SK-N-SH (cell line): Measurements from ENCODE around the gene TBC1D17. TPM values are rescaled to one million over a fixed set of nuclear protein-coding genes. Genes with fewer than 3 reads are reported as not detected.

Experiments
- CTCF ChIA-PET: fragments of 300-600, 350-600 bp; formaldehyde crosslinking; extraction: SDS; loops from one replicate; lab custom pipeline; 2021; lab: Yijun Ruan, JAX
- POLR2A ChIA-PET: fragments of 350-600 bp; sonication (Branson Sonifier 250); formaldehyde crosslinking; extraction: SDS; loops from one replicate; lab custom pipeline; 2020; ENCODE audit warnings: antibody characterized with exemption, inconsistent platforms; lab: Yijun Ruan, JAX
- DNase-seq: peaks from one replicate; pipeline ENCODE4 v3.0.0; 2012
- H2AFZ ChIP-seq: fragments of 200-600 bp; sonication (generic); 2 replicates; pipeline ENCODE4 v1.8.1; 2016; ENCODE audit warnings: antibody characterized with exemption, mild to moderate bottlenecking, low read depth
- H3F3A ChIP-seq: fragments of 200-600 bp; sonication (generic); replicated peaks from 2 replicates; pipeline ENCODE3; 2016; ENCODE audit warnings: antibody characterized with exemption, mild to moderate bottlenecking; ENCODE audit not compliant: insufficient read depth
- H3K27ac ChIP-seq, 2 experiments: fragments of 200-500 bp in 1 of 2; fragments of 200-600 bp in 1 of 2; sonication (Bioruptor generic) in 1 of 2; sonication (generic), shearing (Covaris generic) in 1 of 2; 2 replicates each; pipeline versions ENCODE4 v1.5.1 to v1.6.1; 2014 to 2016; ENCODE audit warnings: low read depth in 2 of 2, inconsistent platforms in 1 of 2, low read length in 1 of 2, mild to moderate bottlenecking in 1 of 2, mixed read lengths in 1 of 2
- H3K27me3 ChIP-seq: fragments of 200-600 bp; sonication (generic), shearing (Covaris generic); 2 replicates; pipeline ENCODE4 v1.6.1; 2016; ENCODE audit warnings: mixed run types; ENCODE audit not compliant: insufficient read depth
- H3K36me3 ChIP-seq, 2 experiments: fragments of 200-500 bp in 1 of 2; fragments of 200-600 bp in 1 of 2; sonication (Bioruptor generic) in 1 of 2; sonication (generic) in 1 of 2; replicated peaks in 1 of 2; 2 replicates each; pipeline versions ENCODE3 to v1.5.1; 2014 to 2016; ENCODE audit warnings: low read length in 1 of 2, mild to moderate bottlenecking in 1 of 2; ENCODE audit not compliant: insufficient read depth in 2 of 2, control insufficient read depth in 1 of 2
- H3K4me1 ChIP-seq, 2 experiments: fragments of 200-500 bp in 1 of 2; fragments of 200-600 bp in 1 of 2; sonication (Bioruptor generic) in 1 of 2; sonication (generic), shearing (Covaris generic) in 1 of 2; 2 replicates each; pipeline versions ENCODE4 v1.5.1 to v1.6.1; 2014 to 2016; ENCODE audit warnings: low read depth in 1 of 2, low read length in 1 of 2, mixed run types in 1 of 2; ENCODE audit not compliant: insufficient read depth in 2 of 2, control insufficient read depth in 1 of 2
- H3K4me2 ChIP-seq: fragments of 200-600 bp; sonication (generic), shearing (Covaris generic); 2 replicates; pipeline ENCODE4 v1.6.1; 2017; ENCODE audit warnings: mixed run types
- H3K4me3 ChIP-seq, 2 experiments: fragments of 200-500 bp in 1 of 2; fragments of 200-600 bp in 1 of 2; sonication (Bioruptor generic) in 1 of 2; sonication (generic), shearing (Covaris generic) in 1 of 2; 2 replicates each; pipeline versions ENCODE4 v1.5.1 to v1.8.1; 2014 to 2016; ENCODE audit warnings: low read depth in 2 of 2, inconsistent platforms in 1 of 2, low read length in 1 of 2, mild to moderate bottlenecking in 1 of 2, mixed read lengths in 1 of 2, moderate library complexity in 1 of 2
- H3K79me2 ChIP-seq: fragments of 200-600 bp; sonication (generic); 2 replicates; pipeline ENCODE4 v1.8.1; 2017; ENCODE audit warnings: mild to moderate bottlenecking; ENCODE audit not compliant: insufficient read depth
- H3K9ac ChIP-seq: fragments of 200-600 bp; sonication (generic); 2 replicates; pipeline ENCODE4 v1.6.1; 2017; ENCODE audit warnings: mixed run types
- H3K9me2 ChIP-seq: fragments of 200-600 bp; sonication (generic); 2 replicates; pipeline ENCODE4 v1.6.1; 2017; ENCODE audit warnings: mixed run types
- H3K9me3 ChIP-seq: fragments of 200-600 bp; sonication (generic); 2 replicates; pipeline ENCODE4 v1.6.1; 2017; ENCODE audit warnings: mixed run types, mild to moderate bottlenecking, moderate library complexity
- H4K20me1 ChIP-seq: fragments of 200-600 bp; sonication (generic); 2 replicates; pipeline ENCODE4 v1.6.1; 2017; ENCODE audit warnings: mild to moderate bottlenecking, mixed run types; ENCODE audit not compliant: insufficient read depth
- CHD2 ChIP-seq: fragments of 150-350 bp; IDR thresholded peaks from 2 replicates; pipeline ENCODE4 v1.6.1; 2018; ENCODE audit warnings: low read length; ENCODE audit not compliant: partially characterized antibody
- ELF1 ChIP-seq: IDR thresholded peaks from 2 replicates; pipeline ENCODE4 v1.4.0; 2012
- EP300 ChIP-seq, 2 experiments: IDR thresholded peaks; 2 replicates each; pipeline versions ENCODE4 v1.4.0 to v1.6.1; 2012; ENCODE audit warnings: borderline replicate concordance in 1 of 2, low read depth in 1 of 2, low read length in 1 of 2
- FOSL2 ChIP-seq: IDR thresholded peaks from 2 replicates; pipeline ENCODE4 v1.4.0; 2012; ENCODE audit warnings: low read depth, mild to moderate bottlenecking, moderate library complexity, borderline replicate concordance
- FOXM1 ChIP-seq: IDR thresholded peaks from 2 replicates; pipeline ENCODE4 v1.4.0; 2012; ENCODE audit warnings: low read depth, mild to moderate bottlenecking
- IRF3 ChIP-seq: fragments of 150-350 bp; IDR thresholded peaks from 2 replicates; pipeline ENCODE4 v1.6.1; 2016; ENCODE audit warnings: mild to moderate bottlenecking, low read depth, low read length
- JUND ChIP-seq: IDR thresholded peaks from 2 replicates; pipeline ENCODE4 v1.4.0; 2012
- MAX ChIP-seq: IDR thresholded peaks from 2 replicates; pipeline ENCODE4 v1.4.0; 2012; ENCODE audit warnings: low read depth
- MEF2A ChIP-seq: IDR thresholded peaks from 2 replicates; pipeline ENCODE4 v1.4.0; 2012; ENCODE audit warnings: low read depth, borderline replicate concordance
- MXI1 ChIP-seq: IDR thresholded peaks from 2 replicates; pipeline ENCODE4 v1.6.1; 2012; ENCODE audit warnings: mild to moderate bottlenecking, low read depth, low read length, improper control_type of control experiment
- NFIC ChIP-seq: IDR thresholded peaks from 2 replicates; pipeline ENCODE4 v1.4.0; 2012; ENCODE audit warnings: borderline replicate concordance
- NRF1 ChIP-seq: IDR thresholded peaks from 2 replicates; pipeline ENCODE4 v1.6.1; 2012; ENCODE audit warnings: low read depth, mild to moderate bottlenecking, low read length
- PBX3 ChIP-seq: IDR thresholded peaks from 2 replicates; pipeline ENCODE4; 2012
- POLR2AphosphoS5 ChIP-seq: IDR thresholded peaks from 2 replicates; pipeline ENCODE4 v1.6.1; 2012; ENCODE audit warnings: low read depth, low read length
- RFX5 ChIP-seq: IDR thresholded peaks from 2 replicates; pipeline ENCODE4 v1.6.1; 2012; ENCODE audit warnings: mild to moderate bottlenecking, improper control_type of control experiment, low read length
- RXRA ChIP-seq: IDR thresholded peaks from 2 replicates; pipeline ENCODE4 v1.4.0; 2012; ENCODE audit warnings: low read depth, mild to moderate bottlenecking, borderline replicate concordance
- TAF1 ChIP-seq: IDR thresholded peaks from 2 replicates; pipeline ENCODE4 v1.6.1; 2012; ENCODE audit warnings: low read depth, mild to moderate bottlenecking, low read length, moderate library complexity, borderline replicate concordance
- ZBTB33 ChIP-seq: IDR thresholded peaks from 2 replicates; pipeline ENCODE4 v1.4.0; 2012; ENCODE audit warnings: low read depth, borderline replicate concordance
- WGBS: methylation state at CpG from one replicate; pipeline ENCODE4 v1.1.6; 2017; ENCODE audit warnings: low lambda C conversion rate; 5-methylcytosine and 5-hydroxymethylcytosine counted together
- polyA plus RNA-seq, 3 experiments: library from polyadenylated mRNA; depleted of rRNA; stranded (reverse); fragments of >200 nt; gene quantifications; 2 replicates each; pipeline ENCODE4 v1.2.3, GENCODE V29; 2012

The TBC1D17 gene
- polyA plus RNA-seq, 1 of the 3 experiments (the other 2 are of a cell fraction), result 28.3 TPM

- TF ChIP-seq JUND, result no peak
- no peak for TF ChIP-seq RFX5
- TF ChIP-seq RXRA, result no peak
- TF ChIP-seq POLR2AphosphoS5, result no peak
- TF ChIP-seq MAX, result no peak
- TF ChIP-seq NRF1, result 0 out of 2 replicates have a peak, but pooled peaks have one; percentile 0
- no peak for TF ChIP-seq MEF2A
- TF ChIP-seq TAF1, result no peak
- TF ChIP-seq FOSL2, result no peak
- no peak for TF ChIP-seq FOXM1
- peak; percentile 4 for TF ChIP-seq CHD2
- no peak for TF ChIP-seq ZBTB33
- TF ChIP-seq, all 33 proteins: peak for 3
These were observed 8.5 kb upstream of the TBC1D17 start (continued) for GRCh38 chr19:49869009-49869483.

- H3K27ac ChIP-seq, result peak overlapping the region; percentile 96 to 98
- H3F3A ChIP-seq, result peaks cover 21% of the 10 kb centered on the region
- H3K9ac ChIP-seq, result peak overlapping the region; percentile 48
- H3K4me2 ChIP-seq, result peak overlapping the region; percentile 85
- no peak overlapping the region for H2AFZ ChIP-seq
- peak; percentile 90 for DNase-seq
- H3K27me3 ChIP-seq, result no peaks in the 10 kb centered on the region
- H3K9me3 ChIP-seq, result no peaks in the 10 kb centered on the region
- POLR2A ChIA-PET, result interaction anchor here (0.8 to 3.5 kb wide), 7 partner anchors 8 to 60 kb away, joined by 3 to 22 read pairs (median 6); partner anchors contain the start of genes AKT1S1, ATF5, FUZ and NUP62
- peak overlapping the region; percentile 53 to 63 for H3K4me3 ChIP-seq
- CTCF ChIA-PET, result interaction anchor here (0.9 to 1.3 kb wide), 2 partner anchors 60 to 198 kb away, joined by 3 to 4 read pairs; no protein-coding TSS in a partner anchor
- H3K36me3 ChIP-seq, result peaks cover 9 to 28% of the 10 kb centered on the region in 2 experiments
- 1% methylated on average over 28 of the region's 67 CpGs for WGBS
- H3K79me2 ChIP-seq, result peaks cover 47% of the 10 kb centered on the region
- TF ChIP-seq NFIC (no peak), NRF1 (peak; percentile 71), MEF2A (no peak), IRF3 (peak; percentile 64), MAX (peak; percentile 67; the same call in 1 of the 2 replicates), EP300 (IDR thresholded peaks at IDR 0.05; ENCODE audit: borderline replicate concordance in 1 of 2, low read depth in 1 of 2, low read length in 1 of 2) (peak; percentile 53 to 98; a peak in 3 of 4 replicates), PBX3 (peak; percentile 66), ZBTB33 (no peak), FOXM1 (no peak), POLR2AphosphoS5 (peak; percentile 71), RXRA (no peak), MXI1 (peak; percentile 46; the same call in 1 of the 2 replicates), RFX5 (peak; percentile 100), TAF1 (peak; percentile 60), ELF1 (peak; percentile 80)
- no peaks in the 10 kb centered on the region for H3K9me2 ChIP-seq
- H4K20me1 ChIP-seq, result peaks cover 5% of the 10 kb centered on the region
- peaks cover 33 to 45% of the 10 kb centered on the region in 2 experiments; a peak in 3 of 4 replicates for H3K4me1 ChIP-seq
These were observed 7.8 kb upstream of the TBC1D17 start for GRCh38 chr19:49869484-49870308.
